Ammon's horn (tissue), 1 donor: ENCODE data around the gene NFATC2.

Experiments
- DNase-seq: peaks from one replicate; pipeline ENCODE4 v3.0.0-alpha.2; 2016; ENCODE audit warnings: low spot score

NFATC2 gene

DNA sequence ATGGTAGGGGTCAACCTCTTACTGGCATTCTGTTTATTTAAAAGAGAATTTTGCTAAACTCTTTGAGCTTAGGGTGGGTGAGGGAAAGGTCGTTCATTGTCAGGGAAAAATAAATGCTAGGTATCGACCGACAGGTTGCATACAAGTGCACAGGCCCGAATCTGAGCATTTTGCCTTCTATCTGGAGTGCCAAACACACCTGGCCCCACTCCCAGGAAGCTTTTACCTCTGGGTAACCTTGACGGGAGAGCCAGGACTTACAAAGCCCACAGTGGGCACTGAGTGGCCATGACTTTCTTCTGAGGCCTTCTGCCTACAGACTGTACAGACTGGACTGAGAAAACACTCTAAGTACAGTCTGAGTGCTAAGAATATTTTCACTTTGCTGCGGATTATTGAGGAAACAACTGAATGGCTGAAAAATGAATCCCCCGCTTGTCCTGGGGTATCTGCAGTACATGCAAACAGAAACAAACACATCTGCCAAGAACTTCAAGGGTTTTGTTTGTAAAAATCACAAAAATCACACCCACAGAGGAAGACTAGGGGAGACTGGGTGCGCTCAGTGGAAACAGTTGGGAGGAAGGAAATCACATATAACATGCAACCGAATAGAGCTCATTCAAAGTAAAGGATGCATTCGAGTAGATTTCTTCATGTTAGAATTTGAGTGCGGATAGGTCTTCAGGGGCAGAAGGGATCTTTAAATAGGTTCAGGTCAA lies 152.8 kb downstream of the NFATC2 start:
- no peak for DNase-seq

DNA sequence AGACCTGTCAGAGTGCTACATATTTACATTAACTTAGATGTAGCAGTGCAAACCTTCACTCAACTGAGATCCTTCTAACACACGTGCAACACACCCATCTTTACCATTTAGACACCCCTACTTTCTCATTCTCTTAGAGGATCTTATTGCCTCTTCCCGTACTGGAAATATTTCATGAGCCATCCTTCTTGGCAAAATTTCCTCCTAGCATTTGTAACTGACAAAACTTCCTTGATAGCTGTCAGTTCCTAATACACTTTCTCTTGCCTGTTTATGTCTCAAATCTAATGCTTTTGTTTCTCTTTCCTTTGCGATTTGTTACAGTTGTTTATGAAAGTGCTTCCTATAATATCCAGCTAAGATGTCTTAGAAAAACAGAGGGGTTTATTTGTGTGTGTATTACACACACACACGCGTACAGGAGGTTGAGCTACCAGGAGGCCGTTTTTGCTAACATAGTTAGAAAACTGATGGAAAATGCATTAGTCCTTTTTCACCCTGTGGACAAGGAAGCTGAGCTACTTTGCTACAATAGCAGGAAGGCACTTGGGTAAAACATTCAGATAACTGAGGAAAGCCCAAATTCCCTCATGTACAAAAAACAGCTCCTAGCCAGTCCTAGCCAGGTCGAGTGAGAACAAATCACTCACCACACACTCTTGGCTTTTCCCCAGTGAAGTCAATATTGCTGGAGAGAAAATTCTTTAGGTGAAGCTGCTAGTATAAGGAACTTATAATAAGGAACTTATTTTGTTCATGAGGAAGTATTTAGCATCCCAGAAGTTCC lies 153.6 kb downstream of the NFATC2 start:
- DNase-seq: no peak

DNA sequence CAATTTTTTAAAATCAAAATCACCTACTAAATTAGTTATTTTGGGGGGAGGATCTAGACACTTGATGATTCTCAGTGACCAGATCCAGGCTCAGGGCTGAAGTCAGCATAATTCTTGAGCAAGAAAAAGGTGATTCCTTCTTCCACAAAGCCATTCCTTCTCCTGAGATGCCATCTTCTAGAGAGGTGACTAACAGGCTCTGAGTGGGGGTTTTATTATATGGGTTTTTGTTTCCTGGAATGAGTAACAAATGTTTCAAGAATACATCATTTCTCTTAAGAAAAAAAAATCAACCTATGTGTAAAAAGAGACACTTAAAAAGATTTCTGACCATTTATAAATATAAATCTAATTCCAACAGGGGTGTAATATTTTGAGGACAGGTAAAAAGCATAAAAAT lies 154.3 kb downstream of the NFATC2 start:
- no peak for DNase-seq

DNA sequence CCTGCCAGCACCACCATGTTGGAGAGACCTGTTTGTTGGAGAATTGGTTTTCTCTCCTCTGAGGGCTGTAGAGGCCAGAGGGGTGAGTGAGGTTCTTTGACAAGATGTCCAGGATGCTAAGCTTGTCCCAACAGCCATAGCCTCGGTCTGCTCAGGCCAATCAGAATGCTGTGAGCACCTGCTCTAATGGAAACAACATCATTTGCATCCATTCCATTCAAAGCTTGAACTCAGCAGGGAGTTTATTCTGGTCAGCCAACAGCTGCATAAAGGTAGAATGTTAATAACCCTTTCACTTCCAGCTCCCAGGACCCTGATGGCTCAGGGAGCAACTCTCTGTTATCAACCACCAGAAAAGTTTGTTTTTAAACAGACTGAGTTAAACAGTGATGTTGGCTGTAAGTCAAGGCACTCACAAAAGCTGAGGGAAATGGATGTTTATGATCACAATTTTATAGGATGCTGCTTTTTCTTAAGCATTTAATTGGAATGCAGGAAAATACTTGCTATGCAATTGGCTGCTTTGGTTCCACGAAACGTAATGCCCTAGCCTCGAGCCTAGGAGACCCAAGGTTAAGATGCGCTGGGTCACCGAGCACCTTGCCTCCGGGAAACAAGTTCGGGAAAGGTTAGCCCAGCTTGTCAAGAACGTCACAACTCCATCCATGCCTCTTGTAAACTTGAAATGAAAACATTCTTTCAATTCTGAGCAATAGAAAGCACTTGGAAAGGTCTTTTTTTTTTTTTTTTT lies 155.2 kb downstream of the NFATC2 start:
- DNase-seq: no peak

DNA sequence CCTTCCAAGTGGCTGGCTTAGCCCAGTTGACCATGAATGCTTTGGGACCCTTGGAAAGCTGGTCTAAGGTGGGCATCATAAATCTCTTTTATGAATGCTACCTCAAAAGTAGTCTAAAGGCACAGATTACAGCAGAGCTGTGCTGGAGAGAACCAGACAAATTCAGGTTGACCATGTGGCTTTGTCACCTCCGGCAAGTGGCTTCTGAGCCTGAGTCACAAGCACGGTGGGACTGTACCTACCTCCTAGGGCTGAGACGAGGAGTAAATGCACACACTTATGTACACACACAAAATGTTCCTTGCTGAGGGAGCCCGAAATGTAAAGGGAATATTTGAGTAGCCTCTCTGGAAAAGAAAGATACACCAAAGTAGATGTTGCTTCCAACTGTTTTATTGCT lies 155.9 kb downstream of the NFATC2 start:
- DNase-seq: no peak

DNA sequence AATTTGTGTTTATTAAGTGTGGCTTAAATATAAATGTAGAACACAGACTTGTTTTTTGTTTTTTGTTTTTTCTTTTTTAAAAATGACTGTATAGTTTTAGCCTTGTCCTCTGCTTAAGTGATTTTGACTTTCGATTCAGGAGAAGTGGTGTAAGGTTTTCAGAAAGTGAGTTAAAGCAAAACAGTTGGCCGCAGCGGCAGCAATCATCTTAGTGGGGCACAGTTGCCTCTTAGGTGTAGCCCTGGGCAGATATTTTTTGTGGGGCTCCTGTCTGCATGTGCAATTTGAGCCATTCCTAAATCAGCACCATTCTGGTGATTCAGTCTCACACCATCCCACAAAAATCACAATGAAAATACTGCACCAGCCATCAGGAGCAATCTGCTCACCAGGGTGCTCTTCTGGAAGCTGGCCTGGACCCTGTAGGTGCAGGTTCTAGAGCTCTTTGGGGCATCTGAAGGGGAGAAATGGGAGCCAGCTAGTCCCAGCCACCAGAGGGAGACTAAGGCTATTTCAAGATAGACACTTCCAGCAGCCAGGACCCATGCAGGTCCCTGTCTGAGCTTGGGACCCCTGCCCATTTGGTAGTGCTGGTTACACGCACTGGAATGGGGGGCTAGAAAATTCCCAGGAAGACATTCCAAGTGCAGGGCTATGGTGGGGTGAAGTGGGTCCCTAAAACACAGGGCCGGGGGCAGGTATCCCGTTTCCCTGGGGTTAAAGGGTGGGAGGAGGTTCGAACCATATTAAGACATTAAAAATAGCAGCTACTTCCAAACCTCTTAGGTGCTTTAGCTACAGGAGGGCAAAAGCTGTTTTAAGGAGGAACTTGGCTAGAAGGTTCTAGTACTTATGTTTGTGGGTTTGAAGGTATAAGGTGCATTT lies 156.6 kb downstream of the NFATC2 start:
- peak; percentile 49 for DNase-seq

DNA sequence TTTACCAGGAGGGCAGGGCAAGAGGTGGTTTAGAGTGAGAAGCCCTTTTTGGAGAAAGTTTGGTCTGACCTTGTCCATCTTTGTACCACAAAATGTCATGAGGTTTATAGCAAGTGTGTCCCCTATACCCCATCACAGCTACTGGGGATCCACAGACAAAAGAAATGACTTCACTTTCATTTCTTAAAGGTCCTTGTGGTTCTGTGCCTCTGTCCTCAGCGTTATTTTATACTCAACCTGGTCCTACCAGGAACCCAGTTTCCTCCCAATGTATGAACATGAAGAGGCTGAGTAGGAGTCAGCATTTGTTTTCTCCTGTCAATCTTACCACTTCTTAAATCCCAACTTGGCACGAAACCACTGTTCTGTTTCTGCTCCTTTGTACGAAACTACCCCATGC lies 157.6 kb downstream of the NFATC2 start:
- DNase-seq: no peak

DNA sequence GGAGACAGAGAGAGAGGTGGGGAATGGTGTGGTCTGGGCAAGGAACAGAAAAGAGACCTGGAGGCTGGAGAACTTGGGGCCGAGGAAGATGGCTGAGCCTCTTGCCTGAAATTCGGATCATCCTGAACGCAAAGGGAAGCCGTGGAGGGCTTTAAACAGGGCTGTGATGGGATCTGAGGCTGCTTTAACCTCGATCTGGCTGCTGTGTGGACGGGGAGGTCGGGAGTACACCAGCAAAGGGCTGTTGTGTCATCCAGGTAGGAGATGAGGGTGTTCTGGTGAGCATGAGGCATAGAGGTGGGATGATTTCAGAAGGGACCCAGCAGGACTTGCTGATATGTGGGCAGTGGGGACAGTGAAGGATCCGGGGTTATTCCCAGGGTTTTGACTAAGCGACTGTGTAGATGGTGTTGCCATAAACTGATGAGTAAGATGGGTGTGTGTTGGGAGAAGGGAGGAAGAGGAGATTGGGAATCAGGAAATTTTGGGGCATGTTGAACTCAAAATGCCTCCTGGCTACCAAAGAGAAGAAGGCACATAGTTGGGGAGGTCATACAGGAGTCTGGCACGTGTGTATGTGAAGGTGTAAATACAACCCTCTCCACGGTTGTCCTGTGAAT lies 158.5 kb downstream of the NFATC2 start:
- DNase-seq: no peak

DNA sequence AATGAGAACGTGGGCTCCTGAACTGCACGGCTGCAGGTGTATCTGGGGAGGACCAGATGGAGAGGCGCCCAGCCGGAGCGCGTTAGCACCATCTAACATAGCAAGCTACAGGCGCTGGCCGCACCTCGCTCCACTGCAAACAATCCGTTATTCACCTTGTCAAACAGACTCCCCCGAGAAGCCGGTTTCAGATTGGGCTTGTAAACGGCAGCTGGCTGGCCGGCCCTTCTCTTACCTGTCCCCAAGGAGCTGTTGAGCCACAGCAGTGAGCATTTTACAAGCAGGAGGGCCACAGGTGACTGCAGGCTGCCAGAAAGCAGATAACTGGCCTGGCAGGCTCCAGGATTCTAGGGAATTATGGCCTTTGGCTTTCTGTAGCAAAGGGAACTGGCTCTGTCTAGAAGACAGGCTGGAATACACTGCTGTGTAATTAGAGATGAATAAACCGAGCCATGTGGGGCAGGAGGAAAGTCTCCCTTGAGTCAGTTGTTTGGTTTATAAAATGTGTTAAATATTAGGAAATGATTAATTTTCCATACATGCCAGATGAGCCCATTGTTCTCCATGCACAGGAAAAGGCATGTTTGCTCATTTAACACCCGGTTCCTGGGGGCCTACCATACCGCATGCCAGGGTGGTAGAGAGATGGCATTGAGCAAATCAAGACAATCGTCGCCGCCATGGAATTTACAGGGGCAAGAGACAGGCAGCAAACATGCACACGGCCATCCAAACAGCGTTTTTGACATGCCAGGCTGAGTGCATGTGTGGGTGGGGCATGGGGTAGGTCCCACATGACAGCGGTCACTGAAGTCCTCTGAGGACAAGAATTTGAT lies 159.3 kb downstream of the NFATC2 start:
- no peak for DNase-seq

DNA sequence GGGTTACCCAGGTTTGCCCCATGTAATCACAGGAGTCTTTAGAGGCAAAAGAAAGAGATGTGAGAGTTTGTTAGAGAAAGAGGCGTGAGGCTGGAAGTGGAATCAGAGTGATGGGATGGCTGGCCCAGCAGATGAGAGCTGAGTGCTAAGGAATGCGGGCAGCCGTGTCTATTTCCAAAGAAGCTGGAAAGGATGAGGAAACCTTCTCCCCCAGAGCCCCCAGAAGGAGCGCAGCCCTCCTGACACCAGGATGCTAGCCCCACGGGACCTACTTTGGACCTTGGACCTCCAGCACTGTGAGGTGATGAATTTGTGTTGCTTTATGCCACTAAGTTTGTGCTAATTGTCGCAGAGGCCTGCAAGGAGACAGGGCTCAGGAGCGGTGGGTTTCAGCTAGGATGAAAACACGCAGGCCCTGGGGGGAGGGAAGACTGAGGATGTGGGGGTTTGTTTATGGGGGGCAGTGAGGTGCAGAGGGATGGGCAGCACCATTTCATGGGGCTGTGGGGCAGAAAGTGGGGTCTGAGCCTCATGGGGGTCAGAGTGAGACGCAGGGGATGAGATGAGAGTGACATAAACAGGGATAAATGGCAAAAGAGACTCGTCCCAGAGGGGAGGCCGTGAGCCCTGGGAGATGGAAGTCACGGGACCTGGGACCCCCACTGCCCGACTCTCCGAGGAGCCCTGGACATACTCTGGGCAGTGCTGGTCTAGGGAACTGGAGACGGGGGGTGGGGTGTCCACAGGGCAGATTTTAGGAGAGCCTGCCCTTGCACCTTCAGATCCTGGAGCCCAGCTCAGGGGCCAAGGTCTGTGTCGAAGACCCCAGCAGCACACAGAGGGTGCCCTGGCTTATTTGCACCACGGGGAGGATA lies 160.2 kb downstream of the NFATC2 start:
- DNase-seq: no peak

DNA sequence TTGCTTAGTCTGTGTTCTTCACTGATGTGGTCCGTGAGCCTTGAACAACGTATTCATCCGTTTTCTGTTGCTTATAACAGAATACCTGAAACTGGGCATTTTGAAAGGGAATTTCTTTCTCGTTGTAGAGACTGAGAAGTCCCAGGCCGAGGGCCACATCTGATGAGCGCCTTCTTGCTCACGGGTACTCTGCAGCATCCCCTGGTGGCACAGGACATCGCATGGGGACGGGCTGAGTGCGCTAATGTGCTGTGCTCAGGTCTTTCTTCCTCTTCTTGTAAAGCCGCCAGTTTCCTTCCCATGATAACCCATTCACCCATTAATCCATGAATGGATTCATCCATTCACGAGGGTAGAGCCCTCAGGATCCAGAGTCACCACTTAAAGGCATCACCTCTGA lies 161.0 kb downstream of the NFATC2 start:
- DNase-seq: no peak

DNA sequence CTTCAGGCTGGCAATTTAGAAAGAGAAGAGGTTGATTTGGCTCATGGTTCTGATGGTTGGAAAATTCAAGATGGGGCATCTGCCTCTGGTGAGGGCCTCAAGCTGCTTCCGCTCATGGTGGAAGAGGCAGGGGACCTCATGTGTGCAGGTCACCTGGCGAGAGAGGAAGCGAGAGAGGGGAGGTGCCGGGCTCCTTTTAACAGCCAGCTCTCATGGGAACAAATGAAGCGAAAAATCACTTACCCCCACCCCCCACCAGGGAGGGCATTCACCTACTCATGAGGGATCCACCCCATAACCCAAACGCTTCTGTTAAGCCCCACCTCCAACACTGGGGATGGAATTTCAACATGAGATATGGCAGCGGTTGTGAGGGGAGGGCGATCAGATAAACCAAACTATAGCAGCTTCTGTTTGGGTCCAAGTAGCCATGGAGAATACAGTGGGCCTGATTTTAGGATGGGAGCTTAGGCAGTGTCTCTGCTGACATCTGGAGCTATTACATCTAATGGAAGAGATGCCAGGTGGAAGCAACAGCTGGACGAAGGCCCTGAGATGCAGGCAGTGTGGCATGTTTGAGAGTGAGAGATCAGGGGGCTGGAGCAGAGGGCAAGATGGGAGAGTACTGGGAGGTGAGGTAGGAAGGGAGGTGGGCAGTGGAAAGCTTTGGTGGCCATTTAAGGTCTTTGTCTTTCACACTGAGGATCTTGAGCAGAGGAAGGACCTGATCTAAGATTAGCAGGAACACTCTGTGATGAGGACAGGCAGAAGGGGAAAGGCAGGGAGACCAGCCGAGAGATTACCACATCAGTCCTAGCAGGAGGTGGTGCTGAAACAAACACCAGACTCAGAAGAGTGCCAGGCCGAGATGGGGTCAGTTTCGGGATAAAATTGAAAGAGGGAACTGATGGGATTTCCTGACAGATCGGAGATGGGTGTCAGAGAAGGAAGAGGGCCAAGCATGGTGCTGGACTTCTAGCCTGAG lies 161.8 kb downstream of the NFATC2 start:
- no peak for DNase-seq

DNA sequence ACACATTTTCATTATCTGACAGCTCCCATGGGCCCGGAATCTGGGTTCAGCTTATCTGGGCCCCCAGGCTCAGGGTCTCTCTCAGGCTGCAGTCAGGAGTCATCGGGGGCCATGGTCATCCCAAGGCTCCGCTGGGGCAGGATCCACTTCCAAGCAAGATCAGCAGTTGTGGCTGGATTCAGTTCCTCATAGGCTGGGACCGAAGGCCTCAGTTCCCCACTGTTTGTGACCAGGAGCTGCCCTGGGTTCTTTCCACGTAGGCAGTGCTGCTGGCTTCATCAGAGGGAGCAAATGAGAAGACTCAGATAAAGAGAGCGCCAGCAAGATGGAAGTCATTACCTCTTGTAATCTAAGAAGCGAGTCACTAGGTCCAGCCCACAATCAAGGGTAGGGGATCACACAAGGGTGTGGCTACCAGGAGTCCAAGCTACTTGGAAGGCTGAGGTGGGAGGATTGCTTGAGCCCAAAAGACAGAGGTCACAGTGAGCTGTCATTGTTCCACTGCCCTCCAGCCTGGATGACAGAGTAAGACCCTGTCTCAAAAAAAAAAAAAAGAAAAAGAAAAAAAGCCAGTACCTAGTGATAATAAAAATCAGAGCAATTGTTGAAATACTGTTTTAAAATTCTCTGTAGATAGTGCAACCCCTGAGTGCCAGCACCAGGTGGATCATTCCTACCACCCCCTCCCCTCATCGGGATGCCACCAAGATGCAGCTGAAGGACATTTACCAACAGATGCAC lies 162.7 kb downstream of the NFATC2 start:
- no peak for DNase-seq

DNA sequence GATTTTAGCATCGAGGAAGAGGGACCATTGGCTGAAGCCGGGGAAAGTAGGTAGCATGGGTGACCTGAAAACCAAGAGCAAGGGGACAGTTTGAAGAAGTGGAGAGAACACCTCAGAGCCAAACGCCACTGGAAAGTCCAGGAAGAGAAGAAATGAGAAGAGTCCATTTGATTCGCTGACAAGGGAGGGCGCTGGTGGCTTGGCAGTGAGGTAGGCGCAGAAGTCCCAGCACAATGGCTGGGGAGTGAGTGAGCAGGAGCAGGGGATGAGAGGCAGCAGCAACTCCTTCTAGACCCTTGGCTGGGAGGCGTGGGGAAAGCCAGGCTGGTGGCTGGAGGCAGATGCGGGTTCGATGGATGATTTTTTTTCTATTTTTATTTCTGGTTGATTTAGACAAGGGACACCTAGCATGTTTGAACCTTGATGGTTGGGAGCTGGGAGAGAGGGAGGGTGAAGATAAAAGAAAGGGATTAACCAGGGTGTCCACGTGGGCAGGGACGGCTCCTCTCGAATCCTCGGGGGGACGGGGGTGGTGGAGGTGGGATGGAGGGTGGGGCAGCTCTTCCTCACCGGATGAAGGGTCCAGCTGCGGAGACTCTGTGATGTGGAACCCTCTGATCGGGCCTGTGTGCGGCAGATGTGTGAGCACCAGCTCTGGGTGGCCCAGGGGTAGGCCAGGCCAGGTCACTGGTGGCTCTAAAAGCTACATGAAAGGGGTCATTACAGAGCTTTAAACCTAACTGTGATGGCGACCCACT lies 164.2 kb downstream of the NFATC2 start:
- DNase-seq: no peak

DNA sequence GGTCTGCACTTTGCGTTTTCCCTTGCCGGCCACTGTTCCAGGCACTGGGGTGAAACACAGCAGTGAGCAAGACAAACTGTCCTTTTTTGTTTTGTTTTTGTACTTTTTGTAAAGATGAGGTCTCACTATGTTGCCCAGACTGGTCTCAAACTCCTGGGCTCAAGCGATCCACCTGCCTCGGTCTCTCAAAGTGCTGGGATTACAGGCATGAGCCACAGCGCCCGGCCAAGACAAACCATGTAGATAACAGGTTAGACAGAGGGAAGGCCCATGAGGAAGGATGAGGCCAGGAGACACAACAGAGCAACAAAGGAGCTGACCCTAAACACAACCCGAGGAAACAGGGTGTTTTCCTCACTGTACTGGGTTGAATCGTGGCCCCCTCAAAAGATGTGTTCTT lies 165.4 kb downstream of the NFATC2 start:
- no peak for DNase-seq

DNA sequence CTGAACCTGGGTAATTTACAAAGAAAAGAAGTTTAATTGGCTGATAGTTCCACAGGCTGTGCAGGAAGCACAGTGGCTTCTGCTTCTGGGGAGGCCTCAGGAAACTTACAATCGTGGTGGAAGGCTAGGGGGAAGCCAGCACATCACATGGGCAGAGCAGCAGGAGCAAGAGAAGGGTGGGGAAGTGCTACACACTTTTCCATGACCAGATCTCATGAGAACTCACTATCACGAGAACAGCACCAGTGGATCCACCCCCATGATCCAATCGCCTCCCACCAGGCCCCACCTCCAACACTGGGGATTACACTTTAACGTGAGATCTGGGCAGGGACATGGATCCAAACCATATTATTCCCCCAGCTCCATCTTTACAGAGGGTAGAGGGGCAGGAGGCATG lies 166.4 kb downstream of the NFATC2 start:
- peak; percentile 41 for DNase-seq

DNA sequence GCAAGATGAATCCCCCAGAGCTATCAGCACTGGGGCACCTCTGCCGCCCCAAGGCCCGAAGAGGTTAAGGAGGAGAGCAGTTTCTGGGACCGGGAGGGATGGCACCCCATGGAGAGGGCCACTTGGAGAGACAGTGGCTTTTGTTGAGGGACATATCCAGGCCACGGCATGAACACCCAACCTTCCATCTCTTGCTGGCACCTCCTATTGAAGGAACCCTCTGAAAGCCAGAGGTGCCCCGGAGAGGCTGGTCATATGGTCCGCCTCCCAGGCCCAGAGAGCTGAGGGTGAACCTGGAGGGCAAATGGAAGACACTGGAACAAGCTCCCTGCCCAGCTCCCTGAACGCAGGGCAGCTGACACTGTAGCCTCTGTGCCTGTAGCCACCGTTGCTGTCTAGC lies 167.0 kb downstream of the NFATC2 start:
- DNase-seq: no peak
